ENCODE measurements around the gene MAP7D1.
"Not testable (repeated sequence)": the region's sequence is repeated elsewhere in the genome, so short reads cannot be mapped to it uniquely, and the experiment has no call there.

Gene MAP7D1

DNA sequence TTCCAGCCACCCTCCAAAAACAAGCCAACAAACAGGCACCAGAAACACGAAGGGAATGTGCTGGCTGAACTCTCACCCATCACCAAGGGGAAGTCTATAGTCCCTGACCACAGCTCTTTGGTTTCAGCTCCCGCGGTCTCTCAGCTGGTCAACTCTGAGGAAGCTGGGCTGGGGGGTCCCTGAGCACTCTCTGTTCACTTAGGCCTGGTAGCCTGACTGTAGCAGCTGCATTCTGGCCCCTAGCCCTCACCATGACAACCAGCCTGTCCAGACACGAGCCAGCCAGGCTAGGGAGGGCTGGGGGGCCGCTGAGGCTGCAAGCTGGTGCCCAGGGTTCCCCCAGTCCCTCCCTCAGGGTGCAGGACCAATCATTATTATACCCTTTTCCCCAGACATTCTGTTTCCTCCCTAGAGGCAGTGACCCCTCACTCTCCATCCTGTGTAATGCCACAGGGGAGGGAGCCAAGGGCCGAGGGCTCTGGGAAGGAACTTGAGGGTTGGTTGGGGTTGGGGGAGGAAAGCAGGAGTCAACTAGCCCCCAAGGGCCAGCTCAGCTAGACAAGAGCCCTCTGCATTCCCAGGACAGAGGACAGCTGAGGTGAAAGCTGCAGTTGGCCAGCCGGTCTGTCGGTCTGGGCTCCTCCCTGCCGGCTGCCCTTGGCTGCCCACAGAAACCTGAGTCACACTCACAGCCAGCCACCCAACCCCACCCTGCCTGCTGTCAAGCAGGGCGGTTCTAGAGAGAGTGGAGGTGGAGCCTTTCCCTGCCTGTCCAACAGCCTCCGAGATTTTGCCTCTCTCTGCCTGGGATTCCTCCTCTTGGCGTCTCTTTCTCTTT is 5.4 kb upstream of the MAP7D1 start:
- FAIRE-seq (peak; percentile 85), DNase-seq (ENCODE audit: extremely low spot score, insufficient read length, low read depth) (peak; percentile 44)

DNA sequence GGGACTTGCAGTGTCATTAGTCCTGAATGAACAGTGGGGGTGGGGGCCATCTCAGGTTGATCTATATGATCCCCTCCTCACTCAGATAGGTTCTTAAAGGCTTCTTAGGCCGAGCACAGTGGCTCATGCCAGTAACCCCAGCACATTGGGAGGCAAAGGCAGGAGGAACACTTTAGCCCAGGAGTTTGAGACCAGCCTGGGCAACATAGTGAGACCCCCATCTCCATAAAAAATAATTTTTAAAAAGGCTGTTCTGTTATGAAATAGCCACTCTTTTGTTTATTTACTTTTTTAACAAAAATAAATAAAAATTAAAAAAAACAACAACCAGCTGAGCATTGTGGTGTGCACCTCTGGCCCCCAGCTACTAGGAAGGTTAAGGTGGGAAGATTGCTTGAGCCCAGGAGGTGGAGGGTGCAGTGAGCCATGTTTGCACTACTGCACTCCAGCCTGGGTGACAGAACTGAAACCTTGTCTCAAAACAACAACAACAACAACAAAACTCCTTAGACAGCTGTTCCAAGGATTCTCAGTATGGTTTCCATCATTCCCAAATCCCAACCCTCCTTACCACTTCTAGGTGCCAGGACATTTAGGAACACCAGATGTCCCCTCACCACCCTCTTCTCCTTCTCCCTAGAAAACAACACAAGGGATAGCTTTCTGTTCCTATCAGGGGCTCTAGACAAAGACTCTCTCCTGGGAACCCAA is 4.7 kb upstream of the MAP7D1 start:
- FAIRE-seq: peak; percentile 70
- DNase-seq (ENCODE audit: extremely low spot score, insufficient read length, low read depth): no peak

DNA sequence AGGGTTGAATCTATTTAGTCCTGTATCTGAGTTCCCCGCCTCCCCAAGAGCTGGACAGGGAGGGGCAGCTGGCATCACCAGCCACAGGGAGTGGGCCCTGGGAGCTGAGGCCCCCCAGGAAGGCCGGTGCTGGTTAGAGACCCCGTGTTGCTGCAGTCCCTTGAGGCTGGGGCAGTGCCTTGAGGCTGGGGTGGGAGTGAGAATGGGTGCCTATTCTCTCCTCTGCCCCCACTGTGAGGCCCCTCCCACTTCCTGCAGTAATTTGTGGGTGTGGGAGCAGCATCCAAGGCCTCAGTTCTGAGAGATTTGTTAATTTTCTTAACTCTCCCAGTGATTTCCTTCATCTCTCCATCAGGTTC is 4.1 kb upstream of the MAP7D1 start:
- DNase-seq (ENCODE audit: extremely low spot score, insufficient read length, low read depth) (no peak), FAIRE-seq (peak; percentile 71)

DNA sequence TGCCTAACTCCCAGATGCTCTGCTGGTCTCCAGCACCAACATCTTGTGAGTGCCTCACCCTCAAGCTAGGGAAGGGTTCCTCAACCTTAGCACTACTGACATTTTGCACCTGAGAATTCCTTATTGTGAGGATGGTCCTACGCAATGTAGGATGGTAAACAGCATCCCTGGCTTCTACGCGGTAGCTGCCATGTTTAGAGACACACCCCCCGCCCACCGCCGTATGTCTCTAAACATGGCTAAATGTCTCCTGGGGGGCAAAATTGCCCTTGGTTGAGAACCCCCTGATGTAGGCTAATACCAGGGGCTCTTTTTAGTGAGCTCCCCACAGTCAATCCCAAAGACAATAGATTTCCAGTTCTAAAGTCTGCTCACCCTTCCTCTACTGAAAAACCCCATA is 2.5 kb upstream of the MAP7D1 start:
- FAIRE-seq: no peak
- DNase-seq (ENCODE audit: extremely low spot score, insufficient read length, low read depth): no peak

DNA sequence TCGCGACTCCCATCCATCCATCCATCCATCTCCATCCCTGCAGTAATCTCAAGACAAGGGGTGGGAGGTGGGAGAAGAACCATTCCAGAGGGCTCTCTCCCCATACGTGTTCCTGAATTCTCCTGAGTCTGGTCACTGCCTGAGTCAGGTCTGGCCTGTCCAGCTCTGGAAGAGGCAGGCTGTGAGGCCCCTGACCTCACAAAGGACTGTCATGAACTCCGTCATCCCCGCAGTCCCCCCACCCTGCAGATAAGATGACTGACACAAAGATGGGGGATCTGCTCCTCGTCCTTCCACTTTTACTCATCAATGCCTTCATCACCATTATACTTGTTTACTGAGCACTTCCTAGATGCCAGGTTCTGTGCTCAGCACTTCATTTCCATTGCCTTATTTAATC is 1.6 kb upstream of the MAP7D1 start:
- no peak for DNase-seq (ENCODE audit: extremely low spot score, insufficient read length, low read depth)
- no peak for FAIRE-seq

DNA sequence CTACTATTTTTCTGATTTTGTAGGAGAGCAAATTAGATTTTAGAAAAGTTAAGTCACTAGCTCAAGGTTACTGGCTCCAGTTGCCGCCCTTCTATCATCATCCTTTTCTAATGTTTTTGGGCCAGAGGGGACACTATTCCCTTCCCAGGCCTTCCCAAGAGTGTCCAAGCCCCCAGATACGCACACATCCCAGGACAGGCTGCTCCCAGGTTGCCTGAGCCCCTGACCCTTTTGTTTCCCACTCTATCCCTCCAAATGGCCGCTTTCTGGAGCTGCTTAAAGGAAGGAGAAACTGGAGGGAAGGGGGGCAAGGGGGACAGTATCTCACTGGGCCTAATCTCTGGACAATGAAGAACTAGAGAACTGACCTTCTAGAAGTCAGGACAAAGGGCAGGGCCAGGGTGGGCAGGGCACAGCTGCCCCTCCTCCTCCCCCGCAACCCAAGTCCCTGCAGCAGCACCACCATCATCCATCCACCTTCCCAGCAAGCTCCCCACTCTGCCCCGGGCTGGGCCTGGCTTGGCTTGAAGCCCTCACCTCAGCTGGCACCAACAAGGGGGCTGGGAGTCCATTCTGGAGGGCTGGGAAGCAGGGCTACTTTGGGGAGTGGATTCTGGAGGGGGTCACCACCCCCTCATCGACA is 1.1 kb upstream of the MAP7D1 start:
- DNase-seq (ENCODE audit: extremely low spot score, insufficient read length, low read depth) (no peak), FAIRE-seq (no peak)

DNA sequence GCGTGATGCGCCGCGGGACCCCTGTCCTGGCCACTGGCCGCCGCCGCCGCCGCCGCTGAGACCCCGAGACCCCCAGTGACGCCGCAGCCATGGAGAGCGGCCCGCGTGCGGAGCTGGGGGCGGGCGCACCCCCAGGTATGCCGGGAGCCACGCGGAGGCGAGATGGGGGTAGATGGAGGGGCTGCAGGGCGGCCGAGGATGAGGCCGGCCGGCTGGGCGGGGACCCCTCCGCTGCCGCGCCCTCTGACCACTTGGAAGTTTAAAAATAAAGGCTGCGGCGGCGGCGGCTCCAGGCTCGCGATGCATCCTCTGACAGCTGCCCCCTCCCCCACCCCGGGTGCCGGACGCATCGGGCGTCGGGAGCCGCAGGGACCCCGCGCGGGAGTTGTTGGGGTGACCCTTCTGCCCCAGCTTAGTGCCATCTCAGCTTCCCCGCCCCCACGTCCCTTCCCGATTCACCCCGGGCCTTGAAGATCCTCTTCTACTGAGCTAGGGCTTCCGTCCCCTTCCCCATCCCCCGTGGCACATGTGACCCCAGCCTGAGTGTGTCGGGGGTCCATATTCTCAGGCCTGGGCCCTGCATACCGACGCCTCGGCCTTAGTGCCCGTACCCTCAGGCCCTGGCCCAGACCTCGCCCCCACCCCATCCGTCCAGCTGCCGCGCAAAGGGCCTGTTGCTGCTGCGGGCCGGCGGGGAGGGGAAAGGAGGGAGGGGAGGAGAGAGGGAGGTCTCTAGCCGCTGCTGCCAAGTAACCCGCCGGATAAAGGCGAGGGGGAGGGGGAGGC is 562 bp downstream of the MAP7D1 start:
- FAIRE-seq (peak; percentile 75), DNase-seq (ENCODE audit: extremely low spot score, insufficient read length, low read depth) (no peak)

DNA sequence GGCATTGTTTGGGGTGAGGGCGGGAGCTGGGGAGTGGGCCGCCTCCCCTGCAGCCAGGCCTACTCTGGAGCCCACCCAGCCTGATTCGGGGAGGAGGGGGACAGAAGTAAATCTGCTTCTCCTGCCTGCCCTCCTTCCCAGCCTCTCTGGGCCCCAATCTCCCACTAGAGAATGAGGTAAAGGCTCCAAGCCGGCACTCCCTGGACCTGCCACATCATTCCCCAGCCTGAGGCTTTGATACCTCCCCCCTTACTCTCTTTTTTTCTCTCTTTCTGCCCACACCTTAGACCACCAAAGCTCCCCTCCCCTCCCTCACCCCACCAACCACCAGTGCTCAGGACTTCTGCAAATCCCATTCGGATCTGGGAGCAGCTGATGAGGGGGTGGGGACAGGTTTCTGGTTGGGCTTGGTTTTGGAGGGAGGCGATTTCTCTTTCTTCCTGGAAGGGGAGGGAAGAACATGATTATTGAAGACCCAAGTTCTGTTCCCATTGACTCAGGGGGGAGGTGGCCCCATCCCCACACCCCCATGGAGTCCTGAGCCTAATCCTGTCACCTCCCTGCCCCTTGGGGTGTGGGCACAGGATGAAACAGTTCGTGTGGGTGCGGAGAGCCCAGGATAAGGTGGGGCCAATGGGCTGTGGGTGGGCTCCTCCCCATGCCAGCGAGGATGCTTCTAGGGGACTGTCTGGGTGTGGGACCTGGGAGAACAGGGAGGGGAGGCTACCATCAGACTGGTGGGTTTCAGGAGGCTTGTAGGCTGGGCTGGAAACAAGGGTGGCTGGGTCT is 1.3 kb downstream of the MAP7D1 start:
- FAIRE-seq (no peak), DNase-seq (ENCODE audit: extremely low spot score, insufficient read length, low read depth) (no peak)

DNA sequence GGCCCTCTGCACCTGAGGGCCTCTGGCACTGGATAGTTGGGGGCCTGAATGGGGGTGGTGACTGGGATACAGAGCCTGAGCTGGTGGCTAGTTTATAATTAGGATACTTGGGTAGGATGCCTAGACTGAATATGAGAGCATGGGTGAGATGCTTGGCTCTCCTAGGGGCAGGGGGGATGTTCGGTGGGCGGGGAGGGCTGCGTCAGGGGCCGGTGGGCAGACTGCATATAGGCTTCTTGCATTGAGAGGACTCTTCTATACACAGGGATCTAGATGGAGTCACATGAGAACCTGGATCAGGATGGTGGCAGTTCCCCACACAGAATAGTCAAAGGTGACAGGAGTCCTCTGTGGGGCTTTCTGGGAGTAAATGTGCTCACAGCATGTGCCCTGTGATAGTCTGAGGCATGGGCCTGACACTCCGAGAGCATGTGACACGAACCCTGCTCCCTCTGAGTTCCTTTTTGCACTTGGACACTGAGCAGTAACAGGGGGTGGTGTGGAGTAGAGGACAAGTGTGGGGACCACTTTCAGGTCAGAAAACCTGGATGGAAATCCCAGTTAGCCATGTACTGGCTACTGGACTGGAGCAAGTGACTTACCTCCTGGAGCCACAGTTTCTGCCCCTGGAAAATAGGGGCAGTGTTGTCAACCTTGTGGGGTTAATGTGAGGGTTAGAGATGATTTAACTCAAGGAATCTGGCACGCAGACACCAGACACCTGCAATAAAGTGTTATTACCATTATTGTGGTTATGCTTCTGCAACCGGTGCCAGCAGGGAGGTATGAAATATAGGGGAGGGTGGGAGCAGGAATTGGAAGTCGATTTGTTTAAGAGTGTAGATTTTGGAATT is 2.2 kb downstream of the MAP7D1 start:
- FAIRE-seq (no peak), DNase-seq (ENCODE audit: extremely low spot score, insufficient read length, low read depth) (no peak)

DNA sequence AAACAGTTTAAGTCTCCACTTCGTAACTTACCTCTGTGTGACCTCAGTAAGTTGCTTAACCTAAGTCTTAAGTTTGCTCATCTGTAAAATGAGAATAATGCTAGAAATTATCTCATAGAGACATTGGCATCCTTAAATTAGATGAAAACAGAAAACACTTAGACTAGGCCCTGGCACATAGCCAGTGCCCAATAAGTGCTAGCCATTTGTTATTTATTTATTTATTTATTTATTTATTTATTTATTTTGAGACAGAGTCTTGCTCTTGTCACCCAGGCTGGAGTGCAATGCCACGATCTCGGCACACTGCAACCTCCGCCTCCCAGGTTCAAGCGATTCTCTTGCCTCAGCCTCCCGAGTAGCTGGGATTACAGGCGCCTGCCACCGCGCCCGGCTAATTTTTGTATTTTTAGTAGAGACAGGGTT is 2.9 kb downstream of the MAP7D1 start:
- not testable (repeated sequence) for FAIRE-seq

DNA sequence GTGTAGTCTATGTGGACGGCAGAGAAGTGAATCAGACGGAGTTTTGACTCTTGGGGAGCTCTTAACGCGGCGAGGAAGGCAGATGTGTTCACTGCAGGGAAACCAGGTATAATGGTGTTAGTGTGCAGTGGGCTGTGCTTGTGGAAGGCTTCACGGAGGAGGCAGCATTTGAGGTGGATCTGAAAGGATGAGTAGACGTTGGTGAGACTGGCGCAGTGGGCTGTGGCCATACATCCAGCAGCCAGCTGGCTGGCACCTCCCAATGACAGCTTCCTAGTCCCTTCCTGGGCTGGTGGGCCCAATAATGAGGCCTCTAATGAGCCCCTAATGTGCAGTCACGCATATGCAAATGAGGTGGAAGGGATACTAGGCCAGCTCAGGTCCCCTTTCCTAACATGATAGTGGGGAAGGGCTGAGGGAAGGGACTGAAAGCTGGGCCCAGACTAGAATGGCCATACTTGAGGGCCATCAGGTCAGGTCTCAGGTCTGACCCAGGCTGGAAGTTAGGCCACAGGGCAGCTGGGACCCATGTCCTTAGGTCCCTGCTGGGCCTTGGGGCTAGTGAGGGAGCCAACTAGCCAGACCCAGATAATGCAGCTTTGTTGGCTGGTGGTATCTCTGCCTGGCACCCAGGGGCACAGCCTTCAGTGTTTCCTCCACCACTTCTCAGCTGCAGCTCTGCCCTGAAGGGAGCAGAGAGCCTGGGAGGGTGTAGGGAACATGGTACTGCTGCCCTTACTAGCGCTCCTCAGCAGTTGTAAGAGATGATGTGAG is 3.8 kb downstream of the MAP7D1 start:
- DNase-seq (ENCODE audit: extremely low spot score, insufficient read length, low read depth) (no peak), FAIRE-seq (no peak)

More for the DNA sequence above, 2.9 kb downstream of the MAP7D1 start:
- DNase-seq (ENCODE audit: extremely low spot score, insufficient read length, low read depth): not testable (repeated sequence)

DNA sequence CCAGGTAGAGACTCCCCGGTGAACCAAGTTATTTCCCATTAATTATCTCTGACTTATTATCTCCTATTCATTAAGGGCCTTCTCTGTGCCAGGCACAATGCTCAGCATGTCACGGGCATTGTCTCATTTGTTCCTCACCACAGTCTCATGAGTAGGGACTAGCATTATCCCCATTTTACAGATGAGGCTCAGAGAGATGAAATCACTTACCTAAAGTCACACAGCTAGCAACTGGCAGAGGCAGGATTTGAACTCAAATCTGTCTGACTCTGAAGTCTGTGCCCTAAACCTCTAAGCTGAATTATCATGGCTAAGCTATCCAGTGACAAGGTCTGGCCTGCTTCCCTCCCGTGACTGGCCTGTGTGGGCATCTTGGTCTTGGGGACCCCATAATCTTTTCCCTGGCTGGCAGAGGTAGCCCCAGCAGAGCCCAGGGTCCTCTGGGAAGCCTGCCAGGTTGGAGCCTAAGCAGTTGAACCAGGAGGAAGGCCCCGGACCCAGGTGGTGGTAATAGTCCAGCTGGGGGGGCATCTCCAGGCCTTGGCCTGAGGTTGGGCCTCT is 4.5 kb downstream of the MAP7D1 start:
- DNase-seq (ENCODE audit: extremely low spot score, insufficient read length, low read depth) (no peak), FAIRE-seq (peak; percentile 45)

DNA sequence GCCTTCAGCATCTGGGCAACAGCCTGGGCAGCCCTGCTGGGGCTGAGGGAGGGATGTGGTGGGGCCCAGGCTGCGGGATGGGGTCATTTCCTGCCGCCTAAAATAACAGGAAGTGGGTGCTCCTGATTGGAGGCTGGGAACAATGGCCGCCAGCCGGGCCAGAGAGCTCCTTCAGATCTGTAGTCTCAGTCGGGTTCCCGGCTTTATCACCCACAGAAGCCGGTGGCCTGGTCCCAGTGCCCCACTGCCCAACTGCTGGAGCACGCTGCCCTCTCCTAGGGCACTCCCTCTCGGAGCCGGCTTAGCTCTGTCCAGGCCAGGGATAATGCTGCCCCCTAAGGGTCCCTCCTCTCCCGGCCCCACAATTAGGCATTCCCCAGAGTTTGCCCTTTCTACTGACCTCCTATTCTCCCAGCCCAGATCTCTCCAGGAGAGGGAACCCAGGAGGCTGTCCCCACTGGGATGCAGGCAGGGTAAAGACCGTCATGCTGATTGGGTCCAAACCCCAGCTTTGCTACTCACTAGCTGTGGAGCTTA is 5.1 kb downstream of the MAP7D1 start:
- DNase-seq (ENCODE audit: extremely low spot score, insufficient read length, low read depth) (peak; percentile 53), FAIRE-seq (peak; percentile 77)

DNA sequence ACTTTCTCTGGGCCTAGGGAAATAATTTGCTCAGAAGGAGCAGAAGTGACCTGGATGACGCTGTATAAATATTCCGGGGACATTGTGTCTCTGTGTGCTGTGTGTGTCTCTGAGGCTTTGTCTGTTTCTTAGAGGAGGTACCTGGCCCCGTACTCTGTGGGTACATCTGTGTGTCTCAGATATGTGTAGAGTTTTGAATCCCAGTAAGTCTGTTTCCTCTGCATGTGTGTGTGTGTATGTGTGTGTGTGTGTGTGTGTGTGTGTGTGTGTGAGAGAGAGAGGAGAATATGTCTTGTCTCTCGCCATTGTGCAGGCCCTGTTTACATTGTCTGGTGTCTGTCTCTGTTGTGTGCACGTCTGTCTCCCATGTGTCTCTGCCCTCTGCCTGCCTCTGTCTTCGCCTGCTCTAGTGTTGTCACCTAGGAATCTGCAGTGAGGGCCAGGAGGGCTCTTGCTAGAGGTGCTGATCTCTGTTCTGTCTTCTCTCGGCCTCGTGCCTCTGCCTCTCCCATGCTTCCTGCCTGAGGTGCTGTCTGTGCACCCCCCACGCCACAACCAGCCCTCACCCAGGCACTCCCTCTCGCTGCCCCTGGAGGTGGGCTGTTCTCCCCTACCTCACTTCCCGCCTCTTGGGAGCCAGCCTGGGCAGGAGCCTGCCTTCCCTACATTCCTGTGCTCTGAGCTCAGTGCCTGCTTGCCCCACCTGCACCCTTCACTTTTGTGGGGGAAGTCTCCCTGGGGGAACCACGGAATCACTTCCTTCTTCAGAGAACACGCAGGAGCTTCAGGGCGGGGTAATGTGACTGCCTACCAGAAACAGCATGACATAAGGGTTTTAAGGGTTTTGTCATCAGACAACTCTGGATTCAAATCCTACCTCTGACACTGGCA is 5.9 kb downstream of the MAP7D1 start:
- DNase-seq (ENCODE audit: extremely low spot score, insufficient read length, low read depth): peak; percentile 42
- peak; percentile 86 for FAIRE-seq

DNA sequence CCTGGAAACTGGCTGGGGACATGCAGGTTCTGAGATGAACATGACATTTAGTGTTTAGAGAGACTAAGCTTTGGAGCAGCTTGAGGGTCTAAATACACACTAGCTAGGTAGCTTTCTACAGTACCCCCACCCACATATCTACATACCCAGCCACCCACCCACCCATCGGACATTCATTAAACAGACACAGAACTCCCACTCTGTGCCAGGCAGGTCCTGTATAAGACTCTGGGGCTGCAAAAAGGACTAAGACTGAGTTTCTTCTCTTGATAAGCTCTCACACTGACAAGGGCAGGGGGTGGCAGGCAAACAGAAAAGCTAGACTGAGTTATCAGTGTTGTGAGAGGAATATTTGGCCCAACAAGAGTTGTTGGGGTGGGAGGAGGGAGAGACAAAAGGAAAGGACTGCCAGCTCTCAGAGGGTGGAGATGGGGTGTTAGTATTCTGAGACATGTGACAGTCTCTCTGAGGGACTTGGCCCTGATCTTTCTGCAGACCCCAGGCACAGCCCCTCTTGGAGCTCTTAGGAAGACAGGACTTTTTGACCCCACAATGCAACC is 6.8 kb downstream of the MAP7D1 start:
- no peak for FAIRE-seq

DNA sequence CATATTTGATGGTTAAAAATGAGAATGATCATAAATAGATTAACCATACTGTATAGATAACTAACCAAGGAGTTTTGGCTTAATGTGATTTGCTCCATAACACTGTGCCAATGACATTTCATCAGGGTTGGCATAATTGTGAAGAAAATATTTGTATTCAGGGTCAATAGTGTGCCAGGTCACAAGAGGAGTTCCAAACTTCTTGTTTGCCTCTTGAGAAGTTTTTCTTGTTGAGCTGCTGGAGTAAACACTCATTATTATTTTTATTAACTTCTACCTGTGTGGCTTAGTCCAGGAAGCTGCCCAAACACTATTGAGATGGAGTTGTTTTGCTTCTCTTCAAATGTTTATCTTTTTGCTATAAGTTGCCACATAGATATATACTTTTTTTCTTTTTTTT is 7.5 kb downstream of the MAP7D1 start:
- DNase-seq (ENCODE audit: extremely low spot score, insufficient read length, low read depth) (no peak), FAIRE-seq (no peak)

More for the DNA sequence above, 6.8 kb downstream of the MAP7D1 start:
- no peak for DNase-seq (ENCODE audit: extremely low spot score, insufficient read length, low read depth)

All from GM18507 (cell line).